ENCODE results near the gene EXOSC9.

Gene EXOSC9

GRCh38 chr4:121806411-121806810 lies 5.3 kb downstream of the EXOSC9 start:
- no peaks in the 10 kb centered on the region for H3K9me3 ChIP-seq (ENCODE audit: control insufficient read depth, insufficient read depth, low read depth, low read length)
- H3K27me3 ChIP-seq (ENCODE audit: control insufficient read depth, insufficient read depth, low read length): no peaks in the 10 kb centered on the region
- H3K9ac ChIP-seq (ENCODE audit: low read length): no peak overlapping the region
- H3K4me1 ChIP-seq (ENCODE audit: control insufficient read depth, insufficient read depth, low read length): peaks cover 5% of the 10 kb centered on the region
- H3K4me3 ChIP-seq (ENCODE audit: low read depth, low read length): no peak overlapping the region
- H3K36me3 ChIP-seq (ENCODE audit: control insufficient read depth, insufficient read depth, low read length): peaks cover 86% of the 10 kb centered on the region
- no peak overlapping the region for H3K27ac ChIP-seq (ENCODE audit: low read depth, low read length)

GRCh38 chr4:121811122-121811521 lies 10.0 kb downstream of the EXOSC9 start:
- no peak overlapping the region for H3K9ac ChIP-seq (ENCODE audit: low read length)

GRCh38 chr4:121814756-121815155 lies 13.6 kb downstream of the EXOSC9 start:
- H3K27me3 ChIP-seq (ENCODE audit: control insufficient read depth, insufficient read depth, low read length): no peaks in the 10 kb centered on the region
- H3K27ac ChIP-seq (ENCODE audit: low read depth, low read length): no peak overlapping the region
- no peaks in the 10 kb centered on the region for H3K9me3 ChIP-seq (ENCODE audit: control insufficient read depth, insufficient read depth, low read depth, low read length)
- no peak overlapping the region for H3K4me3 ChIP-seq (ENCODE audit: low read depth, low read length)
- peaks cover 97% of the 10 kb centered on the region for H3K36me3 ChIP-seq (ENCODE audit: control insufficient read depth, insufficient read depth, low read length)
- no peak overlapping the region for H3K9ac ChIP-seq (ENCODE audit: low read length)
- H3K4me1 ChIP-seq (ENCODE audit: control insufficient read depth, insufficient read depth, low read length): no peaks in the 10 kb centered on the region

More at GRCh38 chr4:121811122-121811521, 10.0 kb downstream of the EXOSC9 start:
- peaks cover 95% of the 10 kb centered on the region for H3K36me3 ChIP-seq (ENCODE audit: control insufficient read depth, insufficient read depth, low read length)
- H3K9me3 ChIP-seq (ENCODE audit: control insufficient read depth, insufficient read depth, low read depth, low read length): no peaks in the 10 kb centered on the region
- H3K4me3 ChIP-seq (ENCODE audit: low read depth, low read length): no peak overlapping the region
- H3K27me3 ChIP-seq (ENCODE audit: control insufficient read depth, insufficient read depth, low read length): no peaks in the 10 kb centered on the region
- no peaks in the 10 kb centered on the region for H3K4me1 ChIP-seq (ENCODE audit: control insufficient read depth, insufficient read depth, low read length)
- no peak overlapping the region for H3K27ac ChIP-seq (ENCODE audit: low read depth, low read length)

- Histone ChIP-seq H3K4me1 (ENCODE audit: control insufficient read depth, insufficient read depth, low read length) (no peaks in the 10 kb centered on the region), H3K27ac (ENCODE audit: low read depth, low read length) (no peak overlapping the region), H3K4me3 (ENCODE audit: low read depth, low read length) (no peak overlapping the region), H3K9me3 (ENCODE audit: control insufficient read depth, insufficient read depth, low read depth, low read length) (no peaks in the 10 kb centered on the region), H3K27me3 (ENCODE audit: control insufficient read depth, insufficient read depth, low read length) (no peaks in the 10 kb centered on the region), H3K36me3 (ENCODE audit: control insufficient read depth, insufficient read depth, low read length) (peaks cover 98% of the 10 kb centered on the region), H3K9ac (ENCODE audit: low read length) (no peak overlapping the region)
These were observed 15.9 kb downstream of the EXOSC9 start for GRCh38 chr4:121817006-121817405.

- Histone ChIP-seq H3K9ac (ENCODE audit: low read length) (no peak overlapping the region), H3K27me3 (ENCODE audit: control insufficient read depth, insufficient read depth, low read length) (no peaks in the 10 kb centered on the region), H3K4me1 (ENCODE audit: control insufficient read depth, insufficient read depth, low read length) (no peaks in the 10 kb centered on the region), H3K9me3 (ENCODE audit: control insufficient read depth, insufficient read depth, low read depth, low read length) (no peaks in the 10 kb centered on the region), H3K27ac (ENCODE audit: low read depth, low read length) (no peak overlapping the region), H3K4me3 (ENCODE audit: low read depth, low read length) (no peak overlapping the region), H3K36me3 (ENCODE audit: control insufficient read depth, insufficient read depth, low read length) (peaks cover 93% of the 10 kb centered on the region)
These were observed 16.6 kb downstream of the EXOSC9 start for GRCh38 chr4:121817701-121818100.

- H3K4me3 ChIP-seq (ENCODE audit: low read depth, low read length): no peak overlapping the region
- no peaks in the 10 kb centered on the region for H3K4me1 ChIP-seq (ENCODE audit: control insufficient read depth, insufficient read depth, low read length)
- no peaks in the 10 kb centered on the region for H3K9me3 ChIP-seq (ENCODE audit: control insufficient read depth, insufficient read depth, low read depth, low read length)
- H3K9ac ChIP-seq (ENCODE audit: low read length): no peak overlapping the region
- peaks cover 89% of the 10 kb centered on the region for H3K36me3 ChIP-seq (ENCODE audit: control insufficient read depth, insufficient read depth, low read length)
- H3K27ac ChIP-seq (ENCODE audit: low read depth, low read length): no peak overlapping the region
- no peaks in the 10 kb centered on the region for H3K27me3 ChIP-seq (ENCODE audit: control insufficient read depth, insufficient read depth, low read length)
These were observed 17.1 kb downstream of the EXOSC9 start for GRCh38 chr4:121818215-121818614.

- Histone ChIP-seq H3K27me3 (ENCODE audit: control insufficient read depth, insufficient read depth, low read length) (no peaks in the 10 kb centered on the region), H3K4me1 (ENCODE audit: control insufficient read depth, insufficient read depth, low read length) (no peaks in the 10 kb centered on the region), H3K36me3 (ENCODE audit: control insufficient read depth, insufficient read depth, low read length) (peaks cover 79% of the 10 kb centered on the region), H3K9me3 (ENCODE audit: control insufficient read depth, insufficient read depth, low read depth, low read length) (no peaks in the 10 kb centered on the region), H3K9ac (ENCODE audit: low read length) (no peak overlapping the region), H3K27ac (ENCODE audit: low read depth, low read length) (no peak overlapping the region), H3K4me3 (ENCODE audit: low read depth, low read length) (no peak overlapping the region)
These were observed 18.3 kb downstream of the EXOSC9 start for GRCh38 chr4:121819216-121819965.

- no peaks in the 10 kb centered on the region for H3K9me3 ChIP-seq (ENCODE audit: control insufficient read depth, insufficient read depth, low read depth, low read length)
- no peak overlapping the region for H3K9ac ChIP-seq (ENCODE audit: low read length)
- H3K4me1 ChIP-seq (ENCODE audit: control insufficient read depth, insufficient read depth, low read length): no peaks in the 10 kb centered on the region
- H3K36me3 ChIP-seq (ENCODE audit: control insufficient read depth, insufficient read depth, low read length): peaks cover 54% of the 10 kb centered on the region
- H3K4me3 ChIP-seq (ENCODE audit: low read depth, low read length): peak overlapping the region; percentile 92
- no peak overlapping the region for H3K27ac ChIP-seq (ENCODE audit: low read depth, low read length)
- H3K27me3 ChIP-seq (ENCODE audit: control insufficient read depth, insufficient read depth, low read length): no peaks in the 10 kb centered on the region
These were observed 20.9 kb downstream of the EXOSC9 start for GRCh38 chr4:121822047-121822446.

GRCh38 chr4:121822796-121823504 lies 21.8 kb downstream of the EXOSC9 start:
- Histone ChIP-seq H3K27ac (ENCODE audit: low read depth, low read length) (peak overlapping the region; percentile 53; the same call in 1 of the 2 replicates), H3K4me3 (ENCODE audit: low read depth, low read length) (peak overlapping the region; percentile 92), H3K9ac (ENCODE audit: low read length) (peak overlapping the region; percentile 92), H3K9me3 (ENCODE audit: control insufficient read depth, insufficient read depth, low read depth, low read length) (no peaks in the 10 kb centered on the region), H3K4me1 (ENCODE audit: control insufficient read depth, insufficient read depth, low read length) (no peaks in the 10 kb centered on the region), H3K36me3 (ENCODE audit: control insufficient read depth, insufficient read depth, low read length) (peaks cover 49% of the 10 kb centered on the region), H3K27me3 (ENCODE audit: control insufficient read depth, insufficient read depth, low read length) (no peaks in the 10 kb centered on the region)

GRCh38 chr4:121823505-121824170 lies 22.5 kb downstream of the EXOSC9 start, which contains the start of gene CCNA2:
TSS of gene CCNA2 (minus strand) at chr4:121823883. CDS start at chr4:121823628, 255 bp downstream.
- Histone ChIP-seq H3K27ac (ENCODE audit: low read depth, low read length) (peak within 1 kb of the TSS; percentile 64), H3K9me3 (ENCODE audit: control insufficient read depth, insufficient read depth, low read depth, low read length) (no peaks in the 10 kb centered on the region), H3K36me3 (ENCODE audit: control insufficient read depth, insufficient read depth, low read length) (peaks cover 42% of the 10 kb centered on the region), H3K27me3 (ENCODE audit: control insufficient read depth, insufficient read depth, low read length) (no peaks in the 10 kb centered on the region), H3K9ac (ENCODE audit: low read length) (peak within 1 kb of the TSS; percentile 92), H3K4me1 (ENCODE audit: control insufficient read depth, insufficient read depth, low read length) (no peaks in the 10 kb centered on the region), H3K4me3 (ENCODE audit: low read depth, low read length) (peak within 1 kb of the TSS; percentile 92)

GRCh38 chr4:121824171-121824527 lies 23.0 kb downstream of the EXOSC9 start:
- peaks cover 37% of the 10 kb centered on the region for H3K36me3 ChIP-seq (ENCODE audit: control insufficient read depth, insufficient read depth, low read length)
- peak overlapping the region; percentile 64 for H3K27ac ChIP-seq (ENCODE audit: low read depth, low read length)
- H3K4me3 ChIP-seq (ENCODE audit: low read depth, low read length): peak overlapping the region; percentile 92
- no peaks in the 10 kb centered on the region for H3K27me3 ChIP-seq (ENCODE audit: control insufficient read depth, insufficient read depth, low read length)
- no peaks in the 10 kb centered on the region for H3K4me1 ChIP-seq (ENCODE audit: control insufficient read depth, insufficient read depth, low read length)
- peak overlapping the region; percentile 70 for H3K9ac ChIP-seq (ENCODE audit: low read length)
- H3K9me3 ChIP-seq (ENCODE audit: control insufficient read depth, insufficient read depth, low read depth, low read length): no peaks in the 10 kb centered on the region
